Progenitor cell of endocrine pancreas (in vitro differentiated cells): ENCODE data around the gene TBC1D19. TPM values are rescaled to one million over a fixed set of nuclear protein-coding genes. Genes with fewer than 3 reads are reported as not detected.
A peak's percentile ranks its signal among the peaks of the same experiment; 100 is the strongest.

Source experiments
- DNase-seq: peaks from one replicate; pipeline ENCODE4 v3.0.0; 2021; ENCODE audit warnings: low spot score; ENCODE audit not compliant: unreplicated experiment
- H3K27ac Mint-ChIP-seq: 2 replicates; pipeline ENCODE4 v1.8.0; 2021; ENCODE audit warnings: mild to moderate bottlenecking, moderate library complexity, mixed read lengths
- H3K27me3 Mint-ChIP-seq: 2 replicates; pipeline ENCODE4 v1.8.0; 2021; ENCODE audit warnings: mixed read lengths
- H3K36me3 Mint-ChIP-seq: 2 replicates; pipeline ENCODE4 v1.8.0; 2022; ENCODE audit warnings: mixed read lengths; ENCODE audit not compliant: insufficient read depth
- H3K4me1 Mint-ChIP-seq: 2 replicates; pipeline ENCODE4 v1.8.0; 2021; ENCODE audit warnings: low read depth, mixed read lengths
- H3K4me3 Mint-ChIP-seq: 2 replicates; pipeline ENCODE4 v1.8.0; 2021; ENCODE audit warnings: low read depth, mild to moderate bottlenecking, moderate library complexity, mixed read lengths
- H3K9me3 Mint-ChIP-seq: 2 replicates; pipeline ENCODE4 v1.8.0; 2021; ENCODE audit warnings: low read depth, mixed read lengths
- total RNA-seq: library from RNA; stranded (reverse); gene quantifications from 2 replicates; pipeline ENCODE4 v1.2.1, GENCODE V29; 2021
- TF ChIP-seq, protein P1 (sequence below): fragments of 200-600 bp; sonication (generic); IDR thresholded peaks from one replicate; pipeline ENCODE4 v1.5.0; 2021; ENCODE audit warnings: antibody characterized with exemption, mild to moderate bottlenecking; ENCODE audit not compliant: unreplicated experiment

TBC1D19 gene
- total RNA-seq, 1 donor from 2014 or later: 28.8 TPM

GRCh38 chr4:26792639-26793038 is 208.8 kb downstream of the TBC1D19 start:
- no peaks in the 10 kb centered on the region for H3K27me3 Mint-ChIP-seq
- TF ChIP-seq, protein P1, sequence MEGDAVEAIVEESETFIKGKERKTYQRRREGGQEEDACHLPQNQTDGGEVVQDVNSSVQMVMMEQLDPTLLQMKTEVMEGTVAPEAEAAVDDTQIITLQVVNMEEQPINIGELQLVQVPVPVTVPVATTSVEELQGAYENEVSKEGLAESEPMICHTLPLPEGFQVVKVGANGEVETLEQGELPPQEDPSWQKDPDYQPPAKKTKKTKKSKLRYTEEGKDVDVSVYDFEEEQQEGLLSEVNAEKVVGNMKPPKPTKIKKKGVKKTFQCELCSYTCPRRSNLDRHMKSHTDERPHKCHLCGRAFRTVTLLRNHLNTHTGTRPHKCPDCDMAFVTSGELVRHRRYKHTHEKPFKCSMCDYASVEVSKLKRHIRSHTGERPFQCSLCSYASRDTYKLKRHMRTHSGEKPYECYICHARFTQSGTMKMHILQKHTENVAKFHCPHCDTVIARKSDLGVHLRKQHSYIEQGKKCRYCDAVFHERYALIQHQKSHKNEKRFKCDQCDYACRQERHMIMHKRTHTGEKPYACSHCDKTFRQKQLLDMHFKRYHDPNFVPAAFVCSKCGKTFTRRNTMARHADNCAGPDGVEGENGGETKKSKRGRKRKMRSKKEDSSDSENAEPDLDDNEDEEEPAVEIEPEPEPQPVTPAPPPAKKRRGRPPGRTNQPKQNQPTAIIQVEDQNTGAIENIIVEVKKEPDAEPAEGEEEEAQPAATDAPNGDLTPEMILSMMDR: no peak
- no peaks in the 10 kb centered on the region for H3K36me3 Mint-ChIP-seq
- H3K4me1 Mint-ChIP-seq: peaks cover 3% of the 10 kb centered on the region
- H3K4me3 Mint-ChIP-seq: no peak overlapping the region
- peaks cover 11% of the 10 kb centered on the region for H3K9me3 Mint-ChIP-seq
- H3K27ac Mint-ChIP-seq: peak overlapping the region; percentile 27
- DNase-seq: no peak

GRCh38 chr4:26793735-26794134 is 209.9 kb downstream of the TBC1D19 start:
- Mint-ChIP-seq H3K27ac (no peak overlapping the region), H3K4me3 (no peak overlapping the region), H3K9me3 (peaks cover 19% of the 10 kb centered on the region), H3K4me1 (no peaks in the 10 kb centered on the region), H3K27me3 (no peaks in the 10 kb centered on the region), H3K36me3 (peaks cover 2% of the 10 kb centered on the region)
- TF ChIP-seq, protein P1: no peak
- no peak for DNase-seq

DNA sequence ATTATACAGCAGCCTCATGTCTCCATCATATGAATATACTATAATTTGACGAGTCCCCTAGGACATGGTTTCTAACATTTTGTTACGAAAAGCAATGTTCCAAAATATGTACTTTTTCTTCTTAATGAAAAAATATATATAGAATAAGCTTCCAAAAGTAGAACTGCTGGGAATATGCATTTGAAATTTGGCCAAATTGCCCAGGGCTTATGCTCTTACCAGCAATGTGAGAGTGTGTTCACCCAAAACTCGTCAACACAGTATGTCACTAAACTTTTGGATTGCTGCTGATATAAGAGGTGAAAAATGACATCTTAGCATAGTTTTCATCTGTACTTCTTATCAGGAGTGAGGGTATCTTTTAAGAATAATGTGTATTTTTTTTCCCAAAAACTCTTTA is 212.2 kb downstream of the TBC1D19 start:
- TF ChIP-seq, protein P1: no peak
- Mint-ChIP-seq H3K9me3 (peaks cover 15% of the 10 kb centered on the region), H3K36me3 (peaks cover 4% of the 10 kb centered on the region), H3K4me1 (no peaks in the 10 kb centered on the region), H3K4me3 (no peak overlapping the region), H3K27me3 (no peaks in the 10 kb centered on the region), H3K27ac (no peak overlapping the region)
- DNase-seq: no peak

GRCh38 chr4:26802790-26803189 is 218.9 kb downstream of the TBC1D19 start:
- TF ChIP-seq, protein P1: no peak
- Mint-ChIP-seq H3K36me3 (peaks cover 6% of the 10 kb centered on the region), H3K27me3 (no peaks in the 10 kb centered on the region), H3K27ac (peak overlapping the region; percentile 88), H3K9me3 (peaks cover 6% of the 10 kb centered on the region), H3K4me3 (no peak overlapping the region), H3K4me1 (peaks cover 9% of the 10 kb centered on the region)
- no peak for DNase-seq

DNA sequence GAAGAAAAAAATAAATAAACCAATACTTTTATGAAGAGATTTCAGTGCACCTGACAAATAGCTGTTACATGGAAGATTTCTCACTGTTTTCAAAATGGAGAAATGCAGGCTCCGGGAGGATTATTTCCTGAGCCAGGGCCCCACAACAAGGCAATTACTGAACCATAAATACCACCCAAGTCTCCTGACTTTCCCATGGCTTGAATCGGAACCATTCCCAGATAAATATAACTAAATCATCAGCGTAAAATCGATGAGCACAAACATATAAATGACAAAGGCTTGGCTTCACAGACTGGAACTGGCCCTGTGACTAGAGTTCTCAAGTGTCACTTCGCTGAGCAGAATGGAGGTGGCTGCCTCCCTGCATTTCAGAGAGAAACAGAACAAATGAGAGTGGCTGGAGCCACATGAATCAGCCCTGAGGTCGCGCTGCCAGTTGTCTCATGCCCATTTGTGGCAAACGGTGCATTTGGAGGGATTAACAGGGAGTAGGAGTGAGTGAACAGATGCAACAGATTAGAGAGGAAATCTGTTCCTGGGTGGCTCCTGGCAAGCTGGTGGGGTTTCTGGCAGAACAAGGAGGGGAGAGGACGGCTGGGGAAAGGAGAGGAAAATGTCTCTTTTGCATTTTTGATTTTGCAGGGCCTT is 219.5 kb downstream of the TBC1D19 start:
- peak overlapping the region; percentile 88 for H3K27ac Mint-ChIP-seq
- peaks cover 9% of the 10 kb centered on the region for H3K4me1 Mint-ChIP-seq
- peaks cover 3% of the 10 kb centered on the region for H3K9me3 Mint-ChIP-seq
- H3K4me3 Mint-ChIP-seq: no peak overlapping the region
- H3K27me3 Mint-ChIP-seq: no peaks in the 10 kb centered on the region
- H3K36me3 Mint-ChIP-seq: peaks cover 6% of the 10 kb centered on the region
- DNase-seq: no peak
- TF ChIP-seq, protein P1: no peak
